ENCODE measurements around the gene EMID1.
A peak's percentile ranks its signal among the peaks of the same experiment; 100 is the strongest.

Gene EMID1

GRCh38 chr22:29195118-29195963 lies 10.4 kb upstream of the EMID1 start:
- DNase-seq (ENCODE audit: low read depth in 2 of 2): no peak

- no peak for DNase-seq (ENCODE audit: low read depth in 2 of 2)
These were observed 9.6 kb upstream of the EMID1 start for GRCh38 chr22:29195964-29196666.

- DNase-seq (ENCODE audit: low read depth in 2 of 2): no peak
These were observed 8.6 kb upstream of the EMID1 start for GRCh38 chr22:29197096-29197495.

DNA sequence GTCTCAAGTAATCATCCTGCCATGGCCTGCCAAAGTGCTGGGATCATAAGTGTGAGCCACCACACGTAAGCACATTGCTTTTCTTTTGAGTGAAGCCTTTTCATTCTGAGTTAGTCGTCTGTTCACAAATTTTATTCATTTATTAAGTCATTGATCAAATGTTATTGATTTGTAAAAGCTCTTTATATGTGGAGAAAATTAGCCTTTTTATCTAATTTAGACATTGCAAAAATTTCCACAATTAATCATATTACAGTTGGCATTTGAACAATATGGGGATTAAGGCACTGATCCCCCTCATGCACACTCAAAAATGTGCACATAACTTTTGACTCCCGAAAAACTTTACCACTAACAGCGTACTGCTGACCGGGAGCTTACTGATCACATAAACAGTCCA lies 7.5 kb upstream of the EMID1 start:
- DNase-seq (ENCODE audit: low read depth in 2 of 2): no peak

- DNase-seq (ENCODE audit: low read depth in 2 of 2): no peak
These were observed 5.8 kb upstream of the EMID1 start for GRCh38 chr22:29199702-29200400.

DNA sequence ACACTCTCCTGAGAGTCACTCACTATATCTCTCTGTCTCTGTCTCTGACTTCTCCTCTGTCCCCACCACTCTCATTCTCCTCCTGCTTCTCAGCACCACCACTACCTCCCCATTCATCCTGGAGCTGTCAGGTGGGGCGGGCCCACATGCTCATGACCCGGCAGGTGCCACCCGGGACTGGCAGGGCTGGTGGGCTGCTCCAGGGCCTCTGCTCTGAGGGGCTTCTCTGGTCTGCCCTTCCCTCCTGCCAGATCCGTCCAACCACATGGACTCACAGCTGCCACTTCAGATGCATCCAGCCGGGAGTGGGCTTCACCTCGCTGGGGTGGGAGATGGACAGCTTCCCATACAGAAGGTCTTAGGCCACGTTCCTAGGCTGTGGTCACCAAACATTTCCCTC lies 4.8 kb upstream of the EMID1 start:
- DNase-seq (ENCODE audit: low read depth in 2 of 2): no peak

DNA sequence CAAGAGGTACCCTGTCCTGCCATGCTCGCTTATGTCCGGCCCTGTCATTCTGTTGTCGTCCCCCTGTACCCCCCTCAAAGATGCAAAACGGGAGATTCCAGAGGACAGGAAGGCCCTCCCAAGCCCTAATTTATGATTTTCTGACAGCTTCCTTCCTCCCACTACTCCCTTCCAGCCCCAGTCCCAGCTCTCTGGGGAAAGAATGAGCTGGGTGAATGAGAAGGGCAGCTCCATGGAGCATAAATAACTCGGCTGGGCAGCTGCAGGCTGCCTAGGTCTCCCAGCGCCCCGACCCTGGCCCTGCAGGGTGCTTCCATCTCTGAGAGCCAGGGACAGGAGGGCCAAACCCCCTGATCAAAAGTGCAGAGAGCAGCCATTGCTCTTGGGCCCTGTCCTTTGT lies 3.9 kb upstream of the EMID1 start:
- DNase-seq (ENCODE audit: low read depth in 2 of 2): no peak

DNA sequence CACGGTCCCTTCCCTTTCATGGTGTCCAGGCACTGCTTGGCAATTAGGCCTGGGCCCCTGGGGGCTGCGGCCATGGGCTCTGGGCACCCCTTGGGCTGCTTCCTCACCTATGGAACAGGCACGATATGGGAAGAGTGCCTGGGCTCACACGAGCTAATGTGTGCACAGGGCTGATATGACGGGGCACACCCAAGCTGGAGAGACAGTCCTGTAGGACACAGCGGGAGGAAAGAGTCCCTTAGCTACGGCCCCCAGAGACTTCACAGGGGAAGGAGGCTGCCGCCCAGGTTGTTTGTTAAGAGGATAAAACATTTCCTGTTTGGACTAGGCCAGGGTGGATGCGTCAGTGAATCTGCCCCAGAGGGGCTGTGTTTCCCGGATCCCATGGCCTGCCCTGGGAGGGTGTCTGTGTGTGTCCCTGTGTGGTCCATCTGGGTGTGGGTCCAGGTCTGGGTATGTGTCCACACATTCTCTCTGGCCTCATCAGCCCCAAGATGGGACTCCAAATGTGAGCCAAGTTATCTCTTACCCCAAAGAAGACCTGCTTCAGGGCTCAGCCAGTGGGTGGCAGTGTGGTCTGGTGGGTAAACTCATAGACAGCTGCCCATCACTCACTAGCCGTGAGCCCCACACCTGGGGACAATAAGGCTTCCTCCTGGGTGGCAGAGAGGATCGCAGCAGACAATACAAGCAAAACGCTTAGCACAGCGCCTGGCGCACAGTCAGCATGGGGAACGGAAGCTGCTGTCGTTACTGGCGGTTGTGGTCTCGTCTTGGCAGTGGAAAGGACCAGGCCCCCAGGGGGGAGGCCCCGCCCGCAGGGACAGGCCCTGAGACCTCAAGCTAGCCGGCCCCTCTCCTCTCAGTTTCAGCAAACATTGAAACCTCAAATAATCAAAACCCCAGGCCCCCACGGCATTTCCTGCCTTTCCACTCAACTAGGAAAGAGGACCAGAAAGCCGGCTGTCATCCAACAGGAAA lies 3.2 kb upstream of the EMID1 start:
- DNase-seq (ENCODE audit: low read depth in 2 of 2): peak; percentile 43 to 57

DNA sequence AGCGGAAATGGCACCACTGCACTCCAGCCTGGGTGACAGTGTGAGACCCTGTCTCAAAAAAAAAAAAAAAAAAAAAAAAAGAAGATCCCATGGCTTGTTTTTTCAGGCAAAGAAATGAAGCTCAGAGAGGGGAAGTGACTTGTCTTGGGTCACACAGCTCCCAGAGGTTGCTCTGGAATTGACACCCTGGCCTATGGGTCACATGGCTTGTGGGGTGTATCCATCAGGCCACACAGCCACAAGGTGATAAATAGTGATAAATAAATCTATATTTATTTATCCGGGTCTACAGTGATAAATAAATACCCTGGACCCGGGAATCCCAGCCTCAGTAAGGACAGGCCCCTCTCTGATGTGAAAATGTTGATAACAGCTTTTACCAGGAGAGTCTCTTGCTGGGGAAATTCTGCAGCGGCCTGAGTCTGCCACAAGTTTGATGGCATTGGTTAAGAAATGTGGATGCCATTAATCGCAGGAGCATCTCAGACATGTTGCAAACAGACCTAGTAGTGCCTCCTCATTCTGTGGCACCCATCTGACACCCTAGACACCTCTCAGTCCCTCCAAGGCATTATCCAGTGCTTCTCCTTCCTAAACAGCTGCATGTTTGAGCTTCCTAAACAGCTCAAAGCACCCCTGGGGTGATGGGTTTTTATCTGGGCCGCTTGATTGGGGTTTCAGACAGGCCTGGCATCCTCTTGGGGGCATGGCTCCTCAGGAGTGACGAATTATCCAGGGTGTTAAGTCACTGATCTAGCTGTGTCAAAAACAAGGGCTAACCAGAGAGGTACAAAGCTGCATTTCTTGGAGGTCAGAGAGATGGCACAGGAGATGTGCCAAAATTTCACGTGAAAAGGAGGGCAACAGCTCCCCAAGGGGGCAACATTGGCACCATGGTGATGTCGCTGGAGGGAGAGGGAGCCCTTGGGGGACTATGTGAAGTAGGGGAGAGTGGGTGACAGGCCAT lies 1.9 kb upstream of the EMID1 start:
- DNase-seq (ENCODE audit: low read depth in 2 of 2): no peak

DNA sequence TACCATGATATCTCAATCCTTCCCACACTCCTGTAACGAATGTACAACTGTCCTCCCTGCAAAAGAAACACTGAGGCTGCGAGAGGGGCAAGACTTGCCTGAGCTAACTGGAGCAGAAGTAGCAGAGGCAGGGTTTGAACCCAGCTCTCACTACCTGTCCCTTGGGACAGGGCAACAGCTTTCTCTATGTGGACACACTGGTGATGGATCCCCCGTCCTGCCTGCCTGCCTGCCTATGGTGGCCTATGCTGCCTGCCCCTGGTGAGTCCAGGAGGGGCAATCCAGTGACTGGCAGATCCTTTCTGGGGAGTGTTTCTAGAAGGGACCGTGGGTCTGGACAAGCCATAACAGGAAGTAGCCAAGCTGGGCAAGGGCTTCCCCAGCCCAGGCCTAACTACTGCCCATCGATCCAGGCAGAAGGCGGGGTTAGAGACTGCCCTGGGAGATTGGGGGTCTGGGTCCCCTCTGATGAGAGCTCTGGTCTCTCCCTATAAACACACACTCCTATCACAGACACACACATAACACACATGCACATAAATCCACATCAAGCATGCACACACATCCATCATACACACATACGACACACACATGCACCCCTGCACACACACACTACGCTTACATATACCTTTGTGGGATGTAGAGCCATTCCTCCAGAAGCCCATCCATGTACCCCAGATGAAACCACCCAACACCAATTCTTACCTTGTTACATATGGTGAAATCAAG lies 1.1 kb upstream of the EMID1 start:
- no peak for DNase-seq (ENCODE audit: low read depth in 2 of 2)

GRCh38 chr22:29205252-29205593 lies 473 bp upstream of the EMID1 start:
- DNase-seq (ENCODE audit: low read depth in 2 of 2): no peak

- DNase-seq (ENCODE audit: low read depth in 2 of 2): no peak
These were observed 911 bp downstream of the EMID1 start for GRCh38 chr22:29206372-29207242.

- no peak for DNase-seq (ENCODE audit: low read depth in 2 of 2)
These were observed 1.5 kb downstream of the EMID1 start for GRCh38 chr22:29207243-29207550.

GRCh38 chr22:29207562-29208501 lies 2.1 kb downstream of the EMID1 start:
- DNase-seq (ENCODE audit: low read depth in 2 of 2): no peak

DNA sequence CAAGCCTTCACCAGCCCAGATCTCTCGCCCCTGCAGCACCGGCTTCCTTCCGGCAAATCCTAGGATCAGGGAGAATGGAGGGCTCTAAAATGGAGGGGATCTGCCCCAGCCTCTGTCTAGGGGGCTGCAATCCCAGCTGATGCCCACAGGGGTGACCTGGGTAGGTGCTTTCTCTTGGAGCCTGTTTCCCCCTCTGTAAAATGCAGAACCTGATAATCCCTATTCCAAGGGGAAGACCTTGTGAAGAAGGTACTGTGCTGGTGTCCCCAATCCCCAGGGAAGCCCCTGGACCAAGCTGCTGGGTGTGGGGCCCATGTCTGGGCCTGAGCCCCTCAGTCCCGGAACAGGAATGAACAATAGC lies 2.8 kb downstream of the EMID1 start:
- DNase-seq (ENCODE audit: low read depth in 2 of 2): no peak

GRCh38 chr22:29208879-29209623 lies 3.4 kb downstream of the EMID1 start:
- no peak for DNase-seq (ENCODE audit: low read depth in 2 of 2)

DNA sequence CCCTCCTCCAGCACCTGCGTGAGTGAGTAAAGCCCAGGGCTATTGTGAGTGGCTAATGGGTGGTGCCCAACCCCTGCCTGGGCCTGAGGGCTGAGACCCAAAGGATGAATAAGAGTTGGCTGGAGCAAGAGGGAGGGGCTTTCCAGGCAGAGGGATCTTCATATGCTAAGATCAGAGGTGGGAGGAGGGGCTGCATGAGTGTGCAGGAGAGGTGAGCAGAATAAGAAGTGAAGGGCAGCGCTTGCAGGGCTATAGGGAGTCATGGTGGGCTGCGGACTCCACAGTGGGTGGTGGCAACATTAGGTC lies 3.9 kb downstream of the EMID1 start:
- no peak for DNase-seq (ENCODE audit: low read depth in 2 of 2)
